Fibroblast of lung (primary cell): Measurements from ENCODE around the gene CACNA1E. TPM values are rescaled to one million over a fixed set of nuclear protein-coding genes. Genes with fewer than 3 reads are reported as not detected.

Experiments
- DNase-seq, 2 donors: peaks; one replicate each; pipeline versions ENCODE4 v3.0.0 to v3.0.0-alpha.2; 2010; ENCODE audit warnings: low read depth in 2 of 2
- H2AFZ ChIP-seq: 2 replicates; pipeline ENCODE4 v1.5.1; 2012; ENCODE audit warnings: low read length, control low read depth, inconsistent platforms
- H3K27ac ChIP-seq: 2 replicates; pipeline ENCODE4 v1.5.1; 2011; ENCODE audit warnings: low read length, control low read depth; ENCODE audit not compliant: insufficient read depth
- H3K27me3 ChIP-seq: 2 replicates; pipeline ENCODE4 v1.5.1; 2011; ENCODE audit warnings: mild to moderate bottlenecking, low read length; ENCODE audit not compliant: control insufficient read depth, insufficient read depth
- H3K36me3 ChIP-seq: 2 replicates; pipeline ENCODE4 v1.5.1; 2011; ENCODE audit warnings: low read length; ENCODE audit not compliant: control insufficient read depth, insufficient read depth
- H3K4me1 ChIP-seq: 2 replicates; pipeline ENCODE4 v1.5.1; 2011; ENCODE audit warnings: low read length; ENCODE audit not compliant: control insufficient read depth, insufficient read depth; ENCODE audit errors: extremely low read depth
- H3K4me2 ChIP-seq: 2 replicates; pipeline ENCODE4 v1.5.1; 2011; ENCODE audit warnings: low read length, control low read depth; ENCODE audit not compliant: insufficient read depth; ENCODE audit errors: extremely low read depth
- H3K4me3 ChIP-seq, 4 experiments: fragments of 200-600 bp in 1 of 4; sonication (generic) in 1 of 4; replicated peaks in 1 of 4; 2 replicates each; pipeline ENCODE4 v1.5.1; 2011 to 2016; ENCODE audit warnings: low read length in 4 of 4, low read depth in 3 of 4, mild to moderate bottlenecking in 3 of 4, control low read depth in 2 of 4, inconsistent platforms in 1 of 4, mixed read lengths in 1 of 4; ENCODE audit not compliant: insufficient read depth in 1 of 4; ENCODE audit errors: control extremely low read depth in 1 of 4
- H3K79me2 ChIP-seq: 2 replicates; pipeline ENCODE4 v1.5.1; 2012; ENCODE audit warnings: mild to moderate bottlenecking, low read length, inconsistent platforms; ENCODE audit not compliant: control insufficient read depth, insufficient read depth
- H3K9ac ChIP-seq: 2 replicates; pipeline ENCODE4 v1.5.1; 2011; ENCODE audit warnings: mild to moderate bottlenecking, low read length, control low read depth; ENCODE audit not compliant: insufficient read depth
- H3K9me3 ChIP-seq: 2 replicates; pipeline ENCODE4 v1.5.1; 2012; ENCODE audit warnings: low read depth, low read length; ENCODE audit not compliant: control insufficient read depth, insufficient read depth
- H4K20me1 ChIP-seq: 2 replicates; pipeline ENCODE4 v1.5.1; 2011; ENCODE audit warnings: low read length; ENCODE audit not compliant: control insufficient read depth, insufficient read depth; ENCODE audit errors: extremely low read depth
- CTCF ChIP-seq, 2 donors: IDR thresholded peaks in 1 of 2; conservative IDR thresholded peaks in 1 of 2; 1 replicate in 1 of 2; 2 replicates in 1 of 2; pipeline ENCODE4 v1.5.1; 2011 to 2012; ENCODE audit warnings: low read length in 2 of 2, control low read depth in 1 of 2, inconsistent platforms in 1 of 2, low read depth in 1 of 2, mild to moderate bottlenecking in 1 of 2
- EZH2 ChIP-seq: IDR thresholded peaks from 2 replicates; pipeline ENCODE4 v1.5.1; 2012; ENCODE audit warnings: low read length, control low read depth, mild to moderate bottlenecking; ENCODE audit errors: missing control alignments
- polyA minus RNA-seq: library from RNA; depleted of rRNA, polyadenylated mRNA; stranded (reverse); fragments of >200 nt; gene quantifications from 2 replicates; pipeline ENCODE4 v1.2.3, GENCODE V29; 2011; ENCODE audit warnings: low replicate concordance
- polyA plus RNA-seq, 2 donors: library from polyadenylated mRNA; depleted of rRNA in 1 of 2; stranded (reverse) in 1 of 2; unstranded in 1 of 2; fragments of >200 nt; gene quantifications; 2 replicates each; pipeline ENCODE4 v1.2.1, GENCODE V29; 2011 to 2012; ENCODE audit warnings: missing spikeins in 1 of 2
- total RNA-seq: library from RNA; depleted of rRNA; stranded (reverse); fragments of >200 nt; gene quantifications from 2 replicates; pipeline ENCODE4 v1.2.1, GENCODE V29; 2014

The CACNA1E gene
- total RNA-seq (not detected in 2 replicates), polyA plus RNA-seq (0.01 TPM in 1 of 2 replicates, not detected in the other), polyA minus RNA-seq (not detected in 2 replicates)
- polyA plus RNA-seq (2012), result not detected in 2 replicates

DNA sequence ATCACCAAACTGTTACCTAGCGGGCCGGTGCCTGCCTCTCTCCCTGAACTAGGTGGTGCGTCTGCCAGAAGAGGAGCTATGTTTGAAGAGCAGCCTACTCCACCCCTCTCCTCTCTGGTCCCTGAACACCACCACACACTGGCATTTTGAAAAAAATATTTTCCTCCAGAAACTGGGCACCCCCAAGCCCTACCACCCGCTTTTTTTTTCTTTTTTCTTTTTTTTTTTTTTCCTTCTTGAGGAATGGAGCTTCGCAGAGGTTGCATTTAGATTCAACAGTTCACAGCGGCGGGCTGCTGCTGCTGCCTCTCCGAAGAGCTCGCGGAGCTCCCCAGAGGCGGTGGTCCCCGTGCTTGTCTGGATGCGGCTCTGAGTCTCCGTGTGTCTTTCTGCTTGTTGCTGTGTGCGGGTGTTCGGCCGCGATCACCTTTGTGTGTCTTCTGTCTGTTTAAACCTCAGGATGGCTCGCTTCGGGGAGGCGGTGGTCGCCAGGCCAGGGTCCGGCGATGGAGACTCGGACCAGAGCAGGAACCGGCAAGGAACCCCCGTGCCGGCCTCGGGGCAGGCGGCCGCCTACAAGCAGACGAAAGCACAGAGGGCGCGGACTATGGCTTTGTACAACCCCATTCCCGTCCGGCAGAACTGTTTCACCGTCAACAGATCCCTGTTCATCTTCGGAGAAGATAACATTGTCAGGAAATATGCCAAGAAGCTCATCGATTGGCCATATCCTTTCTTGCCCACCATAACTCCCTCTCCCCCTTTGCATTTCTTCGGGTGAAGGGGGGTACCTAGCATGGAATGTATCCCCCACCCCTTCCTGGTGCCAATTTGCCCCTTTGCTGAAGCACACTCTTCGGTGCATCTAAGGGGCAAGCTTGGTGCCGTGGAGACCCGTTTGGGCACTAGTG, at the start of gene CACNA1E:
Gene CACNA1E (plus strand): TSS at position 233 of the 911 bp plus-strand sequence. CDS start 228 bp downstream, at position 461.
- Histone ChIP-seq H4K20me1 (no peaks in the 10 kb centered on the region), H3K9ac (no peak within 1 kb of the TSS), H3K36me3 (no peaks in the 10 kb centered on the region), H3K9me3 (no peaks in the 10 kb centered on the region), H2AFZ (no peak within 1 kb of the TSS), H3K79me2 (no peaks in the 10 kb centered on the region), H3K27ac (no peak within 1 kb of the TSS), H3K27me3 (peaks cover 10% of the 10 kb centered on the region), H3K4me1 (no peaks in the 10 kb centered on the region), H3K4me3 (no peak within 1 kb of the TSS), H3K4me2 (no peak within 1 kb of the TSS)
- DNase-seq, result no peak
- TF ChIP-seq CTCF (conservative IDR thresholded peaks at IDR 0.05 in 1 of 2, IDR thresholded peaks at IDR 0.05 in 1 of 2; ENCODE audit: low read depth in 1 of 2, low read length in 2 of 2) (no peak), EZH2 (no peak)

DNA sequence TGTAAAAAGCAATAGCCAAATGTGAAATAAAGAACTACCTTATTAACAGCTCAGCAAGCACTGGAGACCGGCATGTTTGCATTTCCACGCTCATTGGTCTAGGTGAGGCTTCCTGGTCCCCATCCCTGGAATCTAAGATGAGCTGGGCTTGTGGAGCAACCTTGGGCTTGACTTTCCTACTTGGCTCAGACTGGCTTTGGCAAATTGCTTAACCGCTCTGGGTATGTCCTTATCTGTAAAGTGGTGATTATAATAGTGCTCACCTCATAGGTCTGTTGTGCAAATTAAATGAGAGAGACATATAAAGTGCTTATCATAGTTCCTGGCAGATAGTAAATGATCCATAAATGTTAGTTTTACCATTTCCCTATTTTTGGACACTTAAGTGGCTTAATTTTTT, 49.4 kb upstream of the CACNA1E start:
- Histone ChIP-seq H3K9me3 (no peaks in the 10 kb centered on the region), H4K20me1 (peaks cover 2% of the 10 kb centered on the region), H3K79me2 (no peaks in the 10 kb centered on the region), H3K4me3 (no peak overlapping the region), H3K27ac (no peak overlapping the region), H3K27me3 (no peaks in the 10 kb centered on the region), H3K36me3 (no peaks in the 10 kb centered on the region), H2AFZ (no peak overlapping the region), H3K4me2 (no peak overlapping the region), H3K4me1 (no peaks in the 10 kb centered on the region), H3K9ac (no peak overlapping the region)
- DNase-seq, result no peak
- TF ChIP-seq CTCF (conservative IDR thresholded peaks at IDR 0.05 in 1 of 2, IDR thresholded peaks at IDR 0.05 in 1 of 2; ENCODE audit: low read depth in 1 of 2, low read length in 2 of 2), result no peak
- no peak for TF ChIP-seq EZH2

DNA sequence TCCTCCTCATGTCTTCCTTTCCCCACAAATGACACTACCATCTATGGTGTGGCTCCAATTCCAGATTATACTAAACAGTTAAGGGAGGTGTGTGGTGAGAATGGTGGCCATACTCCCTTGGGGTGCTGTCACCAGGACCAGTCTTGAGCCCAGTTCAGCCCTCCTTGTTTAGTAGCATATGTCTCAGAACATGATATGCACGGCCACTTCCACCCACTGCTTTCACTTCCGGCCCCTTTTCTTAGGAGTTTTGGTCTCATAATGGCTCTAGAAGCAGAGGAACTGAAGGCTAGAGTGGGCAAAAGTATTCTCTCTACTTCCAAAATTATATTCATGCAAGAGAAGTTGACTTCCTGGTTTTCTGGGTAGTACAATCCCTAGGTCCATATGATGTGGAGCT, 45.3 kb upstream of the CACNA1E start:
- no peak overlapping the region for H3K4me3 ChIP-seq
- no peak overlapping the region for H2AFZ ChIP-seq
- DNase-seq, result no peak
- H3K27ac ChIP-seq, result no peak overlapping the region
- H3K36me3 ChIP-seq, result no peaks in the 10 kb centered on the region
- no peak overlapping the region for H3K4me2 ChIP-seq
- no peaks in the 10 kb centered on the region for H3K9me3 ChIP-seq
- H3K79me2 ChIP-seq, result no peaks in the 10 kb centered on the region
- H3K9ac ChIP-seq, result no peak overlapping the region
- no peaks in the 10 kb centered on the region for H3K27me3 ChIP-seq
- TF ChIP-seq CTCF (conservative IDR thresholded peaks at IDR 0.05 in 1 of 2, IDR thresholded peaks at IDR 0.05 in 1 of 2; ENCODE audit: low read depth in 1 of 2, low read length in 2 of 2) (no peak), EZH2 (no peak)
- no peaks in the 10 kb centered on the region for H4K20me1 ChIP-seq
- no peaks in the 10 kb centered on the region for H3K4me1 ChIP-seq
